Large intestine (tissue), 3 donors: ENCODE results near the gene CCDC88A. TPM values are rescaled to one million over a fixed set of nuclear protein-coding genes. Genes with fewer than 3 reads are reported as not detected.
"Not testable (repeated sequence)": the region's sequence is repeated elsewhere in the genome, so short reads cannot be mapped to it uniquely, and the experiment has no call there.

Experiments used
- DNase-seq, 2 donors: peaks; one replicate each; pipeline versions ENCODE4 v3.0.0 to v3.0.0-alpha.2; 2013
- H3K27ac ChIP-seq: one replicate; pipeline ENCODE4 v1.5.1; 2013; ENCODE audit warnings: low read length
- H3K27me3 ChIP-seq: 2 replicates; pipeline ENCODE4 v1.6.1; 2013; ENCODE audit warnings: low read length; ENCODE audit not compliant: control insufficient read depth, insufficient read depth
- H3K36me3 ChIP-seq: 2 replicates; pipeline ENCODE4 v1.6.1; 2013; ENCODE audit warnings: low read length; ENCODE audit not compliant: control insufficient read depth, insufficient read depth
- H3K4me1 ChIP-seq: one replicate; pipeline ENCODE4 v1.6.1; 2013; ENCODE audit warnings: low read length; ENCODE audit not compliant: control insufficient read depth, insufficient read depth
- H3K4me3 ChIP-seq: one replicate; pipeline ENCODE4 v1.5.1; 2013; ENCODE audit warnings: low read length
- H3K9me3 ChIP-seq: one replicate; pipeline ENCODE4 v1.6.1; 2013; ENCODE audit warnings: mild to moderate bottlenecking, low read depth, low read length, moderate library complexity; ENCODE audit not compliant: control insufficient read depth
- WGBS: methylation state at CpG from one replicate; pipeline ENCODE4 v1.1.5; 2013; ENCODE audit warnings: low lambda C conversion rate; ENCODE audit not compliant: insufficient coverage; 5-methylcytosine and 5-hydroxymethylcytosine counted together
- polyA plus RNA-seq: library from polyadenylated mRNA; unstranded; fragments of 120-200 nt; gene quantifications from one replicate; pipeline ENCODE4 v1.2.1, GENCODE V29; 2013

Gene CCDC88A
- polyA plus RNA-seq, 1 donor, result 27.8 TPM

- H3K27me3 ChIP-seq, H3K4me1 ChIP-seq, H3K4me3 ChIP-seq, H3K9me3 ChIP-seq, DNase-seq, H3K27ac ChIP-seq: not testable (repeated sequence)
- peaks cover 32% of the 10 kb centered on the region for H3K36me3 ChIP-seq
- WGBS, result 100% methylated on average over 1 of the region's 8 CpGs
These were observed 178.1 kb downstream of the CCDC88A start for GRCh38 chr2:55241582-55241981.

- no peak overlapping the region for H3K27ac ChIP-seq
These were observed 179.9 kb downstream of the CCDC88A start for GRCh38 chr2:55239656-55240222.

More at GRCh38 chr2:55239656-55240222, 179.9 kb downstream of the CCDC88A start:
- Histone ChIP-seq H3K4me3 (no peak overlapping the region), H3K27me3 (no peaks in the 10 kb centered on the region), H3K4me1 (no peaks in the 10 kb centered on the region), H3K36me3 (peaks cover 42% of the 10 kb centered on the region), H3K9me3 (no peaks in the 10 kb centered on the region)
- no peak for DNase-seq
- 100% methylated on average over 1 of the region's 4 CpGs for WGBS

Other genes with a start within 250 kb of the CCDC88A start
- 17.9 TPM for gene CLHC1, start 187.6 kb downstream of the CCDC88A start, polyA plus RNA-seq
- gene RPS27A, start 187.2 kb downstream of the CCDC88A start, polyA plus RNA-seq, result 2,483 TPM
- gene MTIF2, start 150.6 kb downstream of the CCDC88A start, polyA plus RNA-seq, result 35.3 TPM
- 36.5 TPM for gene CFAP36, start 99.9 kb upstream of the CCDC88A start, polyA plus RNA-seq
- gene PPP4R3B, start 197.8 kb upstream of the CCDC88A start, polyA plus RNA-seq, result 82.0 TPM